GM12891 (cell line): Measurements from ENCODE around the gene DARS1.

Experiments used
- PAX5 ChIP-seq: IDR thresholded peaks from 2 replicates; pipeline ENCODE4 v1.6.1; 2011; ENCODE audit warnings: low read length, moderate library complexity, mild to moderate bottlenecking; ENCODE audit not compliant: insufficient read depth, severe bottlenecking
- POLR2A ChIP-seq: IDR thresholded peaks from 2 replicates; pipeline ENCODE4 v1.6.1; 2011; ENCODE audit warnings: low read depth, low read length, control low read depth
- POLR2AphosphoS5 ChIP-seq: IDR thresholded peaks from 2 replicates; pipeline ENCODE4 v1.6.1; 2011; ENCODE audit warnings: low read depth, low read length, control low read depth
- TAF1 ChIP-seq: IDR thresholded peaks from 2 replicates; pipeline ENCODE4 v1.6.1; 2011; ENCODE audit warnings: low read depth, low read length, control low read depth

DNA sequence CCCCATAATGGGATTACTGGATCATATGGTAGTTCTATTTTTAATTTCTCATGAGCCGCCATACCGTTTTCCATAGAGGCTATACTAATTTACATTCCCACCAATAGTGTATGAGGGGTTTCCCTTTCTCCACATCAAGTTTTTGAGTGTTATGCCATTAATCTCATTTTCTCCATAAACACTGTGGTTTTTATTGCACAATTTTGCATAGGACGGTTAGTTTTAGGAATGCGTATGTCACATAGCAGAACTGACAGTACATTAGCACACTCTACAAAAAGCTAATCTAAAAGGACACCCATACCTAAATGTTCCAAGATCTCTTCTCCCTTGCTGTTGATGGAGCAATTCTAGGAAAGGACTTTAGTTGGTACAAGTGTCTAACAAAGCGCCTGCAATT is 32.5 kb downstream of the DARS1 start:
- no peak for TF ChIP-seq POLR2AphosphoS5
- TF ChIP-seq POLR2A, result no peak
- TF ChIP-seq TAF1, result no peak
- TF ChIP-seq PAX5, result no peak
